Raji (cell line): ENCODE results near the gene ARL14EP.

Source experiments
- POLR2A ChIP-seq: IDR thresholded peaks from 2 replicates; pipeline ENCODE4 v1.6.1; 2011; ENCODE audit warnings: low read depth, low read length, control low read depth; ENCODE audit not compliant: insufficient read depth

Gene ARL14EP

DNA sequence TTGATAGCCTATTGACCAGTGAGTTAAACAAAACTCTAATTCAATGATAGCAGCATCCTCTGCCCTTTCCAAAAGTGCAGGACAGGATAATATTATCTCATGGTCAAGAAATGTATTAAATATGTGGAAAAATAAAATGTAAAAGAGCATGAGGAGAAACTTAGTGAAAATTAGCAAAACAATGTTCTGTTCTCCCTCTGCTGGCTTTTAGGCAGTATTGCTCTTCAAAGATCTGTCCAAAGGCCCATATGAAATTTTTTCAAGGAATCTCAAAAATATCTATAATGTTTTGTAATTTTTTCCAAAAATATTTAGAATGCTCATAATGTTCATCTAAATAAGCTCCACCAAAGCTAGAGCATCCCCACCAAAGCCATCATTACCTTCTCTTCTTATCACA is 8.3 kb upstream of the ARL14EP start:
- TF ChIP-seq POLR2A = no peak

GRCh38 chr11:30316237-30316636 is 6.7 kb upstream of the ARL14EP start:
- TF ChIP-seq POLR2A = no peak

DNA sequence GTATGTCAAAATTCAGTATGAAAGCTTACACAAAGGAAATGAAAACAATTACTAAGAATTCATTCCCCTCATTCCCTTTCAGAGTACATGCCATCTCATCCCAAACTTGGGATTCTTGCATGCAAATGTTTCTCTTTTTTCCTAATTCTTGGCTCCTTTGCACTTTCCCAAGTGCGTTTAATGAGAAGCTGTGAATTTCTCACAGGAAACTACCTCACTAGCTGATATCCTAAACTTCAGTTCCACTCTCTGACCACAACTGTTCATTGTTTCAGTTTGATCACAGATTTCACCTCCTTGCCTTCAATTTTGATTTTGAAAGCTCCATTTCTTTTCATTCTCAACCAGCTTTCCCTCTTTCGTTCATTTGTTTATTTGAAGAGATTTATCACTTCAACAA is 5.9 kb upstream of the ARL14EP start:
- TF ChIP-seq POLR2A = no peak

GRCh38 chr11:30321321-30321720 is 1.6 kb upstream of the ARL14EP start:
- TF ChIP-seq POLR2A = no peak

DNA sequence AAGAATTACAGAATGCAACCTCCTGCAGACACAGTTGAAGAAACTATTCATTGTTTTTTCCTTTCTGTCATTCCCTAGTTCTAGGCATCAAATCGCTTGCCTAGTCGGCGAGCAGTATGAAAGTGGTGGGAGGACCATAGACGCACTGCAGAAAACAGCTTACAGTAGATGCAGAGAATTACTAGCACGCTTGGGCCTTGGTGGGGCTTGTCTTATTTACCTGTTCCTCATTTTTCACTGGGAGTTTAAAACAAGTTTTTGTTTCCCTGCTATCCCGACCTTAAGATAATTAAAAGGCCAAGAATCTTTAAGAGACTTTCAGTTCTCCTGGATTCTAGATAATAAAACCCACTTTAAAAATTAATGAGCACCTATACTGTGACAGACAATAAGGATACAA is 713 bp upstream of the ARL14EP start:
- no peak for TF ChIP-seq POLR2A

GRCh38 chr11:30326114-30326778 is 3.3 kb downstream of the ARL14EP start:
- no peak for TF ChIP-seq POLR2A

- no peak for TF ChIP-seq POLR2A
Measured at GRCh38 chr11:30326906-30327305, 4.0 kb downstream of the ARL14EP start.

GRCh38 chr11:30328681-30329080 is 5.8 kb downstream of the ARL14EP start:
- TF ChIP-seq POLR2A = no peak

- TF ChIP-seq POLR2A = no peak
Measured at GRCh38 chr11:30329150-30329940, 6.4 kb downstream of the ARL14EP start.

DNA sequence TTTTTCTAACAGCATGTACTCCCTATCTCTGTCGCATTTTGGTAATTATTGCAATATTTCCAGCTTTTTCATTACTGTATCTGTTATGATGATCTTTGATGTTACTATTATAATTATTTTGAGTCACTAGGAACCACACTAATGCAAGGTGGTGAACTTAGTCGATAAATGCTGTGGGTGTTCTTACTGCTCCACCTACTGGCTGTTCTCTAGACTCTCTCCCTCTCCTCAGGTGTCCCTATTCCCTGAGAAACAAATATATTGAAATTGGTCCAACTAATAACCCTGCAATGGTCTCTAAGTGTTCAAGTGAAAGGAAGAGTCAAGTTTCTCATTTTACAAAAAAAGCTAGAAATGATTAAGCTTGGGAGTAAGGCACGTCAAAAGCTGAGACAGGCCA is 10.5 kb downstream of the ARL14EP start:
- no peak for TF ChIP-seq POLR2A

- TF ChIP-seq POLR2A = peak; percentile 45; the same call in 1 of the 2 replicates
Measured at GRCh38 chr11:30342736-30343166, 19.8 kb downstream of the ARL14EP start.

GRCh38 chr11:30344085-30344484 is 21.2 kb downstream of the ARL14EP start:
- TF ChIP-seq POLR2A = no peak

GRCh38 chr11:30345644-30346043 is 22.7 kb downstream of the ARL14EP start:
- no peak for TF ChIP-seq POLR2A

- TF ChIP-seq POLR2A = no peak
Measured at GRCh38 chr11:30346068-30346688, 23.3 kb downstream of the ARL14EP start.

- no peak for TF ChIP-seq POLR2A
Measured at GRCh38 chr11:30348035-30348434, 25.1 kb downstream of the ARL14EP start.

- TF ChIP-seq POLR2A = no peak
Measured at GRCh38 chr11:30349885-30350284, 27.0 kb downstream of the ARL14EP start.

DNA sequence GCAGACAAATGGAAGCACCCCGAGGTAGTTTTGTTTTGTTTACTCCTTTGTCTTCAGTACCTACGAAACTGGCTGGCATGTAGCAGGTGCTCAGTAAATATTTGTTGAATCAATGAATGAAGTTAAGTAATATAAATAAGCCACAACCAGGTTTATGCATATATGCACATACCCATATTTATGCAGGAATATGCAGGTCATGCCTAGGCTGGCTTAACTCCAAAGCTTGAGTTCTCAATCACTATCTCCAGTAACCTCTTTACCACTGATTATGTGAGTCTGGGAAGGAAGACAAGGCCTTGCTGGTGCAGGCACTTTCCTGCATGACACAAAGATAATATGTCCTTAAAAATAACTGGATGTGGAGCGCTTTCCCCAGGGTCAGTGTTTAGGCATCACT is 27.5 kb downstream of the ARL14EP start:
- no peak for TF ChIP-seq POLR2A

DNA sequence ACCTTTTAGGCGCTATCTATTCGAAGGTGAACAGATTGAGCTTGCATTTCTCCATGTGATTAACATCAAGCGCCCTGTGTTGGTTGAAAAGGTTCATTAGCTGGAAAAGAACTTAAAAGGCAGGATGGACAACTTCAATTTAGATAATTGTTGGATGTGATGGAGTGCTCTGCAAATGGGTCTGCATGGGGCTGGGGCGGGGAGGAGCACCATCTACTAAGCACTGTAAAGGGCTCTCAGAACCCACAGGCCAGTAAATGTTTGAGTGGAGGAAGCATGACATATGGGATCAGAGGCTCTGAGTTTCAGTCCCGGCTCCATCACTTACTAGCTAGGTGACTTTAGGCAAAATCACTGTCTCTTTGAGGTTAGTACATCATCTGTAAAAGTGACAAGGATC is 28.2 kb downstream of the ARL14EP start:
- TF ChIP-seq POLR2A = no peak
